Measurements from ENCODE around the gene PGLYRP1.

GRCh38 chr19:46022061-46022430, 807 bp downstream of the PGLYRP1 start:
- TF ChIP-seq POLR2AphosphoS5 (IDR thresholded peaks at IDR 0.05) (no peak), POLR2A (IDR thresholded peaks at IDR 0.05) (no peak)
- TF ChIP-seq, protein P1, sequence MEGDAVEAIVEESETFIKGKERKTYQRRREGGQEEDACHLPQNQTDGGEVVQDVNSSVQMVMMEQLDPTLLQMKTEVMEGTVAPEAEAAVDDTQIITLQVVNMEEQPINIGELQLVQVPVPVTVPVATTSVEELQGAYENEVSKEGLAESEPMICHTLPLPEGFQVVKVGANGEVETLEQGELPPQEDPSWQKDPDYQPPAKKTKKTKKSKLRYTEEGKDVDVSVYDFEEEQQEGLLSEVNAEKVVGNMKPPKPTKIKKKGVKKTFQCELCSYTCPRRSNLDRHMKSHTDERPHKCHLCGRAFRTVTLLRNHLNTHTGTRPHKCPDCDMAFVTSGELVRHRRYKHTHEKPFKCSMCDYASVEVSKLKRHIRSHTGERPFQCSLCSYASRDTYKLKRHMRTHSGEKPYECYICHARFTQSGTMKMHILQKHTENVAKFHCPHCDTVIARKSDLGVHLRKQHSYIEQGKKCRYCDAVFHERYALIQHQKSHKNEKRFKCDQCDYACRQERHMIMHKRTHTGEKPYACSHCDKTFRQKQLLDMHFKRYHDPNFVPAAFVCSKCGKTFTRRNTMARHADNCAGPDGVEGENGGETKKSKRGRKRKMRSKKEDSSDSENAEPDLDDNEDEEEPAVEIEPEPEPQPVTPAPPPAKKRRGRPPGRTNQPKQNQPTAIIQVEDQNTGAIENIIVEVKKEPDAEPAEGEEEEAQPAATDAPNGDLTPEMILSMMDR (IDR thresholded peaks at IDR 0.05), result no peak
